ENCODE measurements around the gene DDR2.
"Not testable (repeated sequence)": the region's sequence is repeated elsewhere in the genome, so short reads cannot be mapped to it uniquely, and the experiment has no call there.

Gene DDR2

GRCh38 chr1:162772571-162773154 lies 140.4 kb downstream of the DDR2 start:
- no peaks in the 10 kb centered on the region for H3K4me1 ChIP-seq (ENCODE audit: control insufficient read depth in 1 of 2, insufficient read depth in 1 of 2, low read depth in 1 of 2, low read length in 1 of 2)
- no peak overlapping the region for H3K4me3 ChIP-seq (ENCODE audit: low read depth in 1 of 2, low read length in 1 of 2)
- no peak overlapping the region for H3K27ac ChIP-seq
- H3K36me3 ChIP-seq = no peaks in the 10 kb centered on the region
- no peaks in the 10 kb centered on the region for H3K9me3 ChIP-seq
- TF ChIP-seq, protein P1, sequence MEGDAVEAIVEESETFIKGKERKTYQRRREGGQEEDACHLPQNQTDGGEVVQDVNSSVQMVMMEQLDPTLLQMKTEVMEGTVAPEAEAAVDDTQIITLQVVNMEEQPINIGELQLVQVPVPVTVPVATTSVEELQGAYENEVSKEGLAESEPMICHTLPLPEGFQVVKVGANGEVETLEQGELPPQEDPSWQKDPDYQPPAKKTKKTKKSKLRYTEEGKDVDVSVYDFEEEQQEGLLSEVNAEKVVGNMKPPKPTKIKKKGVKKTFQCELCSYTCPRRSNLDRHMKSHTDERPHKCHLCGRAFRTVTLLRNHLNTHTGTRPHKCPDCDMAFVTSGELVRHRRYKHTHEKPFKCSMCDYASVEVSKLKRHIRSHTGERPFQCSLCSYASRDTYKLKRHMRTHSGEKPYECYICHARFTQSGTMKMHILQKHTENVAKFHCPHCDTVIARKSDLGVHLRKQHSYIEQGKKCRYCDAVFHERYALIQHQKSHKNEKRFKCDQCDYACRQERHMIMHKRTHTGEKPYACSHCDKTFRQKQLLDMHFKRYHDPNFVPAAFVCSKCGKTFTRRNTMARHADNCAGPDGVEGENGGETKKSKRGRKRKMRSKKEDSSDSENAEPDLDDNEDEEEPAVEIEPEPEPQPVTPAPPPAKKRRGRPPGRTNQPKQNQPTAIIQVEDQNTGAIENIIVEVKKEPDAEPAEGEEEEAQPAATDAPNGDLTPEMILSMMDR (IDR thresholded peaks at IDR 0.05) = no peak
- H3K27me3 ChIP-seq = peaks cover 15% of the 10 kb centered on the region

- no peak overlapping the region for H3K4me3 ChIP-seq (ENCODE audit: low read depth in 1 of 2, low read length in 1 of 2)
- H3K27me3 ChIP-seq = peaks cover 15% of the 10 kb centered on the region
- no peaks in the 10 kb centered on the region for H3K4me1 ChIP-seq (ENCODE audit: control insufficient read depth in 1 of 2, insufficient read depth in 1 of 2, low read depth in 1 of 2, low read length in 1 of 2)
- TF ChIP-seq, protein P1 (IDR thresholded peaks at IDR 0.05) = no peak
- no peaks in the 10 kb centered on the region for H3K9me3 ChIP-seq
- H3K27ac ChIP-seq = no peak overlapping the region
- no peaks in the 10 kb centered on the region for H3K36me3 ChIP-seq
These were observed 141.7 kb downstream of the DDR2 start for GRCh38 chr1:162774007-162774406.

DNA sequence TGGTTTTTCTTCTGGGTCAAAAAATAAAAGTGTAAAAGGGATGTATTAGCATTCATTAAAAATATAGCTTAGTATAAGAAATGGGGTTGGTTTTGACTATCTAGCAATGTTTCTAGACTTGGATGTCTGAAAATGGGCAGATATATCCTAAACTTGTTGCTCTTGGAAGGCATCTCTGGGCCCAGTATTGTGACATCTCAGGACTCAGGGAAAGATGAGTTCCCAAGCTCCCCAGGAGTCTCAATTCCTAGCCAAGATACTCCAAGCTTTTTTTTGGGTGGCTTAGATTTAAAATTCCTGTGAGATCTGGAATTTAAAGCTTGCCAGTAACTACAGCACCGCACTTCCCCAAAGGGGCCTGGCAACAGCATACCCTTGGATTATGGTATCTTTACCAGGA lies 146.8 kb downstream of the DDR2 start:
- H3K4me1 ChIP-seq (ENCODE audit: control insufficient read depth in 1 of 2, insufficient read depth in 1 of 2, low read depth in 1 of 2, low read length in 1 of 2) = no peaks in the 10 kb centered on the region
- peaks cover 6% of the 10 kb centered on the region for H3K27me3 ChIP-seq
- TF ChIP-seq, protein P1 (IDR thresholded peaks at IDR 0.05) = no peak
- H3K36me3 ChIP-seq = no peaks in the 10 kb centered on the region
- no peaks in the 10 kb centered on the region for H3K9me3 ChIP-seq
- H3K4me3 ChIP-seq (ENCODE audit: low read depth in 1 of 2, low read length in 1 of 2) = no peak overlapping the region
- H3K27ac ChIP-seq = no peak overlapping the region

DNA sequence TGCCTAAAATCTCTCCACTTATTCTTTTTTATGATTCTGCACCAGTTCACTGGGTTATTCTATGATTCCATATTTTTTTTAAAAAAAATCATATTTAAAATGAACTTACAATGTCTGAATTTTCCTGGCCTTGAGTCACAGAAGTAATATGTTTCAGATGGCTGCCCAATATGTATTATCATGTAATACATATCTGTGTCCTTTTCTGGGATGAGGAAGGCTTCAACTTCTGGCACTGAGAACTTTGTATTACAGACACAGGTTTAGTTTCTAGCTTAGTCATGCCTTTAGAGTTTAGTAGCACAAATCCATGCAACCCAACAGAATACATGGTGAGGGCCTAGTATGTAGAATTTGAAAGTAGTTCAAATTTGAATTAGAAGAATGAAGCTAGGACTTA lies 150.4 kb downstream of the DDR2 start:
- Histone ChIP-seq H3K4me1 (ENCODE audit: control insufficient read depth in 1 of 2, insufficient read depth in 1 of 2, low read depth in 1 of 2, low read length in 1 of 2) (no peaks in the 10 kb centered on the region), H3K27ac (no peak overlapping the region), H3K4me3 (ENCODE audit: low read depth in 1 of 2, low read length in 1 of 2) (no peak overlapping the region), H3K36me3 (no peaks in the 10 kb centered on the region), H3K27me3 (peaks cover 6% of the 10 kb centered on the region), H3K9me3 (no peaks in the 10 kb centered on the region)
- TF ChIP-seq, protein P1 (IDR thresholded peaks at IDR 0.05) = no peak

- not testable (repeated sequence) for H3K4me1 ChIP-seq (ENCODE audit: control insufficient read depth in 1 of 2, insufficient read depth in 1 of 2, low read depth in 1 of 2, low read length in 1 of 2); H3K36me3 ChIP-seq; H3K4me3 ChIP-seq (ENCODE audit: low read depth in 1 of 2, low read length in 1 of 2); H3K27me3 ChIP-seq; H3K9me3 ChIP-seq; H3K27ac ChIP-seq
These were observed 152.7 kb downstream of the DDR2 start for GRCh38 chr1:162784926-162785325.

GRCh38 chr1:162788783-162789182 lies 156.5 kb downstream of the DDR2 start:
- not testable (repeated sequence) for H3K27me3 ChIP-seq; H3K36me3 ChIP-seq; H3K4me1 ChIP-seq (ENCODE audit: control insufficient read depth in 1 of 2, insufficient read depth in 1 of 2, low read depth in 1 of 2, low read length in 1 of 2); H3K27ac ChIP-seq; H3K9me3 ChIP-seq; H3K4me3 ChIP-seq (ENCODE audit: low read depth in 1 of 2, low read length in 1 of 2)

Data from neutrophil (primary cell).